Liver (tissue), 9 donors: ENCODE measurements around the gene OCA2. TPM values are rescaled to one million over a fixed set of nuclear protein-coding genes. Genes with fewer than 3 reads are reported as not detected.

Experiments
- DNase-seq: peaks from one replicate; pipeline ENCODE4 v3.0.0-alpha.2; 2017; ENCODE audit warnings: low spot score
- H3K27ac ChIP-seq, 2 donors: one replicate each; pipeline ENCODE4 v1.7.0; 2013; ENCODE audit warnings: inconsistent platforms in 2 of 2, low read length in 2 of 2, control low read depth in 1 of 2, low read depth in 1 of 2, mild to moderate bottlenecking in 1 of 2
- H3K27me3 ChIP-seq, 4 donors: one replicate each; pipeline versions ENCODE4 v1.6.1 to v1.7.0; 2013; ENCODE audit warnings: low read length in 3 of 4, inconsistent platforms in 1 of 4, mild to moderate bottlenecking in 1 of 4, moderate library complexity in 1 of 4; ENCODE audit not compliant: control insufficient read depth in 4 of 4, insufficient read depth in 4 of 4
- H3K36me3 ChIP-seq, 4 donors: one replicate each; pipeline versions ENCODE4 v1.6.1 to v1.7.0; 2013; ENCODE audit warnings: low read length in 3 of 4, mild to moderate bottlenecking in 3 of 4, low read depth in 1 of 4, moderate library complexity in 1 of 4; ENCODE audit not compliant: control insufficient read depth in 4 of 4, insufficient read depth in 3 of 4
- H3K4me1 ChIP-seq, 4 donors: one replicate each; pipeline versions ENCODE4 v1.6.1 to v1.7.0; 2013; ENCODE audit warnings: low read length in 3 of 4, mild to moderate bottlenecking in 3 of 4, moderate library complexity in 1 of 4; ENCODE audit not compliant: control insufficient read depth in 4 of 4, insufficient read depth in 4 of 4
- H3K4me3 ChIP-seq, 3 donors: one replicate each; pipeline versions ENCODE4 v1.6.1 to v1.7.0; 2013; ENCODE audit warnings: low read length in 3 of 3, control low read depth in 1 of 3, low read depth in 1 of 3, mild to moderate bottlenecking in 1 of 3
- H3K9ac ChIP-seq, 2 donors: one replicate each; pipeline ENCODE4 v1.7.0; 2013; ENCODE audit warnings: low read length in 2 of 2, mild to moderate bottlenecking in 2 of 2, moderate library complexity in 2 of 2, control low read depth in 1 of 2, low read depth in 1 of 2
- H3K9me3 ChIP-seq, 4 donors: one replicate each; pipeline versions ENCODE4 v1.6.1 to v1.7.0; 2013; ENCODE audit warnings: low read length in 3 of 4; ENCODE audit not compliant: control insufficient read depth in 4 of 4
- CTCF ChIP-seq: fragments of 150-350 bp; IDR thresholded peaks from 2 replicates; pipeline ENCODE4 v1.5.1; 2017; ENCODE audit warnings: improper control_type of control experiment, low read depth, low read length; ENCODE audit not compliant: missing input control
- EGR1 ChIP-seq, 2 donors: IDR thresholded peaks; 2 replicates each; pipeline ENCODE4 v1.6.1; 2016 to 2018; ENCODE audit warnings: antibody characterized with exemption in 2 of 2, low read depth in 2 of 2
- FOXA1 ChIP-seq: IDR thresholded peaks from 2 replicates; pipeline ENCODE4 v1.6.1; 2016; ENCODE audit warnings: antibody characterized with exemption
- FOXA2 ChIP-seq: IDR thresholded peaks from 2 replicates; pipeline ENCODE4 v1.6.1; 2016; ENCODE audit warnings: antibody characterized with exemption
- HNF4G ChIP-seq: IDR thresholded peaks from 2 replicates; pipeline ENCODE4 v1.6.1; 2016; ENCODE audit warnings: antibody characterized with exemption
- NR2F2 ChIP-seq: IDR thresholded peaks from 2 replicates; pipeline ENCODE4 v1.6.1; 2016; ENCODE audit warnings: antibody characterized with exemption
- RAD21 ChIP-seq, 2 donors: IDR thresholded peaks; 2 replicates each; pipeline ENCODE4 v1.6.1; 2016; ENCODE audit warnings: antibody characterized with exemption in 2 of 2, mild to moderate bottlenecking in 2 of 2
- RXRA ChIP-seq, 2 donors: IDR thresholded peaks; 2 replicates each; pipeline ENCODE4 v1.6.1; 2017 to 2018; ENCODE audit warnings: antibody characterized with exemption in 2 of 2, mild to moderate bottlenecking in 1 of 2
- SP1 ChIP-seq: IDR thresholded peaks from 2 replicates; pipeline ENCODE4 v1.6.1; 2018; ENCODE audit warnings: antibody characterized with exemption, mild to moderate bottlenecking
- TAF1 ChIP-seq: conservative IDR thresholded peaks from 2 replicates; pipeline ENCODE4 v1.6.1; 2016; ENCODE audit warnings: antibody characterized with exemption, mild to moderate bottlenecking
- YY1 ChIP-seq: IDR thresholded peaks from 2 replicates; pipeline ENCODE4 v1.6.1; 2016; ENCODE audit warnings: antibody characterized with exemption, mild to moderate bottlenecking
- ZBTB33 ChIP-seq: IDR thresholded peaks from 2 replicates; pipeline ENCODE4 v1.6.1; 2016; ENCODE audit warnings: antibody characterized with exemption
- WGBS: extraction: QIAGEN DNeasy Blood & Tissue Kit; methylation state at CpG from one replicate; pipeline ENCODE4 v1.1.7; 2013; 5-methylcytosine and 5-hydroxymethylcytosine counted together
- polyA plus RNA-seq, 2 donors: library from polyadenylated mRNA; stranded (reverse) in 1 of 2; unstranded in 1 of 2; fragments of 200-250 nt in 1 of 2; fragments of >200 nt in 1 of 2; fragmentation: Nextera tagmentation in 1 of 2; extraction: Ambion mirVana in 1 of 2; gene quantifications; one replicate each; pipeline versions ENCODE4 v1.2.1 to v1.2.3, GENCODE V29; 2013 to 2015
- total RNA-seq, 2 donors: library from RNA; depleted of rRNA; stranded (reverse); fragments of >200 nt; gene quantifications; one replicate each; pipeline ENCODE4 v1.2.3, GENCODE V29; 2014
- TF ChIP-seq, protein P1 (sequence below): IDR thresholded peaks from 2 replicates; pipeline ENCODE4 v1.6.1; 2016; ENCODE audit warnings: antibody characterized with exemption
- TF ChIP-seq, protein P2 (sequence below): IDR thresholded peaks from 2 replicates; pipeline ENCODE4 v1.6.1; 2016; ENCODE audit warnings: antibody characterized with exemption
- donor health status: healthy.
- donor health status: healthy.
- donor health status: healthy.
- donor health status: healthy.
- donor health status: healthy.

The OCA2 gene
- total and polyA plus RNA-seq, 4 donors: 0.02 to 0.56 (median 0.15) TPM

- DNase-seq: no peak
- WGBS: 96% methylated on average over 11 of the region's 11 CpGs
- H3K9ac ChIP-seq: no peak overlapping the region
These were observed 19.0 kb upstream of the OCA2 start for GRCh38 chr15:28118083-28118482.

GRCh38 chr15:28117432-28117990, 18.4 kb upstream of the OCA2 start:
- no peaks in the 10 kb centered on the region for H3K9me3 ChIP-seq
- no peaks in the 10 kb centered on the region for H3K4me1 ChIP-seq
- no peak for TF ChIP-seq FOXA2
- no peak for TF ChIP-seq YY1
- no peak for TF ChIP-seq TAF1
- no peak for TF ChIP-seq SP1
- no peak for TF ChIP-seq ZBTB33
- no peak for TF ChIP-seq RXRA (IDR thresholded peaks at IDR 0.05)
- TF ChIP-seq FOXA1: no peak
- no peak for TF ChIP-seq NR2F2
- TF ChIP-seq, protein P1, sequence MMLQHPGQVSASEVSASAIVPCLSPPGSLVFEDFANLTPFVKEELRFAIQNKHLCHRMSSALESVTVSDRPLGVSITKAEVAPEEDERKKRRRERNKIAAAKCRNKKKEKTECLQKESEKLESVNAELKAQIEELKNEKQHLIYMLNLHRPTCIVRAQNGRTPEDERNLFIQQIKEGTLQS: no peak
- TF ChIP-seq CTCF: no peak
- no peak for TF ChIP-seq RAD21 (IDR thresholded peaks at IDR 0.05)
- no peak for TF ChIP-seq HNF4G
- TF ChIP-seq EGR1 (IDR thresholded peaks at IDR 0.05; ENCODE audit: low read depth in 2 of 2): no peak
- H3K27ac ChIP-seq: no peak overlapping the region
- no peaks in the 10 kb centered on the region for H3K27me3 ChIP-seq
- DNase-seq: no peak
- no peak overlapping the region for H3K4me3 ChIP-seq
- no peak overlapping the region for H3K9ac ChIP-seq
- peaks cover 11 to 71% (median 29%) of the 10 kb centered on the region in 4 donors for H3K36me3 ChIP-seq
- 98% methylated on average over 12 of the region's 12 CpGs for WGBS

More at GRCh38 chr15:28118083-28118482, 19.0 kb upstream of the OCA2 start:
- Histone ChIP-seq H3K4me3 (no peak overlapping the region), H3K27ac (no peak overlapping the region), H3K9me3 (no peaks in the 10 kb centered on the region), H3K27me3 (no peaks in the 10 kb centered on the region), H3K36me3 (peaks cover 11 to 65% (median 26%) of the 10 kb centered on the region in 4 donors), H3K4me1 (no peaks in the 10 kb centered on the region)
- no peak for TF ChIP-seq SP1
- TF ChIP-seq FOXA1: no peak
- no peak for TF ChIP-seq EGR1 (IDR thresholded peaks at IDR 0.05; ENCODE audit: low read depth in 2 of 2)
- TF ChIP-seq RXRA (IDR thresholded peaks at IDR 0.05): no peak
- TF ChIP-seq NR2F2: no peak
- TF ChIP-seq, protein P2, sequence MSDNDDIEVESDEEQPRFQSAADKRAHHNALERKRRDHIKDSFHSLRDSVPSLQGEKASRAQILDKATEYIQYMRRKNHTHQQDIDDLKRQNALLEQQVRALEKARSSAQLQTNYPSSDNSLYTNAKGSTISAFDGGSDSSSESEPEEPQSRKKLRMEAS: no peak
- TF ChIP-seq CTCF: no peak
- no peak for TF ChIP-seq YY1
- TF ChIP-seq ZBTB33: no peak
- TF ChIP-seq RAD21 (IDR thresholded peaks at IDR 0.05): no peak
- TF ChIP-seq, protein P1: no peak
